Heart right ventricle (tissue), 16 donors: ENCODE measurements around the gene TRIM54. TPM values are rescaled to one million over a fixed set of nuclear protein-coding genes. Genes with fewer than 3 reads are reported as not detected.
"Not testable (repeated sequence)": the region's sequence is repeated elsewhere in the genome, so short reads cannot be mapped to it uniquely, and the experiment has no call there.

Source experiments
- ATAC-seq, 8 donors: fragments of 200-7000 bp; cut with Tn5 transposase; one replicate each; pipeline ENCODE4 v1.9.1; 2020; ENCODE audit warnings: mild to moderate bottlenecking in 8 of 8, moderate library complexity in 8 of 8, moderate number of reproducible peaks in 1 of 8
- DNase-seq, 2 donors: peaks; one replicate each; pipeline ENCODE4 v3.0.0-alpha.2; 2020
- H3K27ac ChIP-seq, 10 donors: fragments of 200-600 bp; sonication (generic) in 2 of 10; one replicate each; pipeline versions ENCODE4 v1.5.0 to v1.8.0; 2020 to 2022; ENCODE audit warnings: mild to moderate bottlenecking in 3 of 10
- H3K27me3 ChIP-seq, 7 donors: fragments of 200-600 bp; one replicate each; pipeline ENCODE4 v1.8.0; 2021 to 2022; ENCODE audit warnings: mild to moderate bottlenecking in 2 of 7
- H3K36me3 ChIP-seq, 9 donors: fragments of 200-600 bp; sonication (generic) in 1 of 9; one replicate each; pipeline versions ENCODE4 v1.5.0 to v1.8.0; 2020 to 2022; ENCODE audit warnings: mild to moderate bottlenecking in 2 of 9
- H3K4me1 ChIP-seq, 9 donors: fragments of 200-600 bp; sonication (generic) in 1 of 9; one replicate each; pipeline versions ENCODE4 v1.5.0 to v1.8.0; 2020 to 2022; ENCODE audit warnings: mild to moderate bottlenecking in 4 of 9
- H3K4me3 ChIP-seq, 10 donors: fragments of 200-600 bp; sonication (generic) in 2 of 10; one replicate each; pipeline versions ENCODE4 v1.5.0 to v1.8.0; 2020 to 2022; ENCODE audit warnings: mild to moderate bottlenecking in 7 of 10, moderate library complexity in 2 of 10
- H3K9me3 ChIP-seq, 11 donors: fragments of 200-600 bp in 10 of 11; sonication (generic) in 2 of 11; one replicate each; pipeline versions ENCODE4 v1.5.0 to v1.8.0; 2013 to 2022; ENCODE audit warnings: mild to moderate bottlenecking in 2 of 11, control low read depth in 1 of 11, moderate library complexity in 1 of 11
- CTCF ChIP-seq, 9 donors: fragments of 200-600 bp; sonication (generic) in 2 of 9; IDR thresholded peaks; one replicate each; pipeline versions ENCODE4 v1.5.0 to v1.8.0; 2021 to 2022; ENCODE audit warnings: antibody characterized with exemption in 9 of 9, mild to moderate bottlenecking in 5 of 9, moderate library complexity in 1 of 9
- WGBS, 2 donors: extraction: QIAGEN DNeasy Blood & Tissue Kit; methylation state at CpG; one replicate each; pipeline ENCODE4 v1.1.7; 2013; ENCODE audit warnings: inconsistent platforms in 1 of 2; 5-methylcytosine and 5-hydroxymethylcytosine counted together
- intact Hi-C, 10 donors: fragments of 100-400 bp; cut with DNase I; formaldehyde crosslinking; loops; one replicate each; pipeline versions ENCODE4 v1.11.1 to v1.14.2; 2022
- polyA plus RNA-seq, 2 donors: library from polyadenylated mRNA; stranded (reverse); fragments of 200-250 nt; gene quantifications; one replicate each; pipeline ENCODE4 v1.2.3, GENCODE V29; 2013
- total RNA-seq, 10 donors: library from RNA; stranded (reverse); fragmentation: NEBNext Ultra II Directional in 3 of 10; extraction: Animal tissue kit (Norgen Biotek cat#: 25700) in 3 of 10; gene quantifications; one replicate each; pipeline versions ENCODE4 v1.2.1 to v1.2.4, GENCODE V29; 2021 to 2023
- donor health status: Arrhythmogenic right ventricular cardiomyopathy.
- donor health status: ischemic (EF 13 %, LVEDD 7.1; RV severe dilation, severe dysfunction).
- donor health status: healthy with polysubstance abuse.
- donor health status: DM: no; HTN: yes; CAD: no.
- donor health status: DM: no; HTN: no; CAD: no.
- donor health status: ischemic (EF 25% LVEDD 6.9; RV normal size, moderate dysfunction).
- donor health status: ischemic (EF 25% LVEDD 5.7; RV mildly dilated, moderate dysfunction).
- donor health status: healthy.
- donor health status: DM: yes; HTN: yes; CAD: no.
- donor health status: Ischemic cardiomyopathy.
- donor health status: ischemic (EF 35%, LVEDD 5.7; RV mildly dilated, moderate dysfunction).
- donor health status: nonischemic (EF 11% LVEDD 7.7; RV severe dilation, severe dysfunction).
- donor health status: DM: yes; HTN: yes; CAD: no.
- donor health status: PGD.
- donor health status: ischemic (EF 29% LVEDD 5.4; RV normal size, mild dysfunction).
- donor health status: nonischemic (EF 23%, LVEDD 6.1; RV moderate dilation, normal function).

The TRIM54 gene
- total and polyA plus RNA-seq, 12 donors: 131 to 568 (median 249) TPM

GRCh38 chr2:27270670-27271069 is 11.6 kb upstream of the TRIM54 start:
- ATAC-seq: no peak
- no peak for TF ChIP-seq CTCF (IDR thresholded peaks at IDR 0.05)
- H3K4me3 ChIP-seq: no peak overlapping the region
- peaks cover 0 to 44% (median 15%) of the 10 kb centered on the region in 9 donors for H3K4me1 ChIP-seq
- peaks cover 0 to 48% (median 4%) of the 10 kb centered on the region in 7 donors for H3K27me3 ChIP-seq
- 48 to 56% methylated on average over 2 of the region's 2 CpGs for WGBS, 2 donors
- no peak for DNase-seq
- no peaks in the 10 kb centered on the region for H3K9me3 ChIP-seq
- no peaks in the 10 kb centered on the region for H3K36me3 ChIP-seq
- H3K27ac ChIP-seq: peak overlapping the region; percentile 53 to 87 (median 76)
- intact Hi-C loops: no loop called here

- no peak overlapping the region for H3K4me3 ChIP-seq
- ATAC-seq (peak; percentile 77 to 94 (median 90)), DNase-seq (peak in 1 of 2 donors; percentile 46)
- WGBS, 2 donors: 13 to 28% methylated on average over 11 of the region's 11 CpGs
- H3K27ac ChIP-seq: peak overlapping the region; percentile 53 to 87 (median 76)
- H3K4me1 ChIP-seq: peaks cover 0 to 43% (median 15%) of the 10 kb centered on the region in 9 donors
- no peak for TF ChIP-seq CTCF (IDR thresholded peaks at IDR 0.05)
- no peaks in the 10 kb centered on the region for H3K9me3 ChIP-seq
- H3K36me3 ChIP-seq: no peaks in the 10 kb centered on the region
- H3K27me3 ChIP-seq: peaks cover 0 to 39% (median under 1%) of the 10 kb centered on the region in 7 donors
- intact Hi-C loops: no loop called here
Observed at GRCh38 chr2:27271631-27272340, 10.4 kb upstream of the TRIM54 start.

- DNase-seq, intact Hi-C loops, H3K9me3 ChIP-seq, H3K4me3 ChIP-seq, H3K36me3 ChIP-seq: not testable (repeated sequence)
- peak overlapping the region; percentile 53 to 87 (median 76) for H3K27ac ChIP-seq
- 53% methylated on average over 15 of the region's 15 CpGs for WGBS, 2 donors
- peaks cover 0 to 37% (median 4%) of the 10 kb centered on the region in 7 donors for H3K27me3 ChIP-seq
- peaks cover 0 to 43% (median 15%) of the 10 kb centered on the region in 9 donors for H3K4me1 ChIP-seq
- peak in 2 of 8 donors; percentile 5 to 40 for ATAC-seq
Observed at GRCh38 chr2:27272537-27273522, 9.4 kb upstream of the TRIM54 start.

GRCh38 chr2:27275211-27276150 is 6.7 kb upstream of the TRIM54 start, which contains the start of gene DNAJC5G:
Gene DNAJC5G (plus strand): TSS chr2:27275433. CDS start chr2:27276729, 1,296 bp downstream.
- intact Hi-C loops: no loop called here
- 74 to 79% methylated on average over 39 of the region's 39 CpGs for WGBS, 2 donors

More at GRCh38 chr2:27275211-27276150, 6.7 kb upstream of the TRIM54 start, which contains the start of gene DNAJC5G:
- DNase-seq (no peak), ATAC-seq (no peak)
- H3K27ac ChIP-seq: peak within 1 kb of the TSS in 7 of 10 donors; percentile 61 to 87 (median 80)
- H3K4me3 ChIP-seq: no peak within 1 kb of the TSS
- H3K9me3 ChIP-seq: no peaks in the 10 kb centered on the region
- peaks cover 0 to 14% (median 0%) of the 10 kb centered on the region in 7 donors for H3K27me3 ChIP-seq
- H3K4me1 ChIP-seq: peaks cover 0 to 51% (median 14%) of the 10 kb centered on the region in 9 donors
- no peaks in the 10 kb centered on the region for H3K36me3 ChIP-seq
- TF ChIP-seq CTCF (IDR thresholded peaks at IDR 0.05): no peak
